D721Med (cell line): ENCODE results near the gene PACRG.

ENCODE experiments used
- DNase-seq: peaks from one replicate; pipeline ENCODE4 v3.0.0; 2011; ENCODE audit warnings: low spot score; ENCODE audit not compliant: insufficient read length
- FAIRE-seq: peaks from 2 replicates; lab custom pipeline; 2011; peaks lifted over from hg19 to GRCh38; lab: Jason Lieb, UNC
- CTCF ChIP-seq: IDR thresholded peaks from 2 replicates; pipeline ENCODE4 v1.5.1; 2012; ENCODE audit warnings: mild to moderate bottlenecking, control low read depth; ENCODE audit not compliant: insufficient read depth; ENCODE audit errors: missing control alignments

Gene PACRG

GRCh38 chr6:163181666-163182180, 453.9 kb downstream of the PACRG start:
- no peak for TF ChIP-seq CTCF
- FAIRE-seq = no peak

GRCh38 chr6:163182696-163183095, 454.9 kb downstream of the PACRG start:
- FAIRE-seq (no peak), DNase-seq (no peak)

More at GRCh38 chr6:163181666-163182180, 453.9 kb downstream of the PACRG start:
- no peak for DNase-seq

GRCh38 chr6:163183806-163184205, 456.0 kb downstream of the PACRG start:
- FAIRE-seq (no peak), DNase-seq (no peak)
- TF ChIP-seq CTCF = no peak

More at GRCh38 chr6:163182696-163183095, 454.9 kb downstream of the PACRG start:
- TF ChIP-seq CTCF = no peak

- DNase-seq (no peak), FAIRE-seq (no peak)
- TF ChIP-seq CTCF = no peak
These were observed 458.0 kb downstream of the PACRG start for GRCh38 chr6:163185744-163186143.

GRCh38 chr6:163186527-163186926, 458.8 kb downstream of the PACRG start:
- no peak for TF ChIP-seq CTCF
- FAIRE-seq = no peak
- no peak for DNase-seq

GRCh38 chr6:163187201-163187600, 459.4 kb downstream of the PACRG start:
- FAIRE-seq = no peak
- no peak for DNase-seq

GRCh38 chr6:163187606-163188005, 459.8 kb downstream of the PACRG start:
- TF ChIP-seq CTCF = no peak
- FAIRE-seq (no peak), DNase-seq (no peak)

More at GRCh38 chr6:163187201-163187600, 459.4 kb downstream of the PACRG start:
- TF ChIP-seq CTCF = no peak
